ENCODE data around the gene CTTNBP2NL. TPM values are rescaled to one million over a fixed set of nuclear protein-coding genes. Genes with fewer than 3 reads are reported as not detected.

The CTTNBP2NL gene
- total and polyA plus RNA-seq, 10 of the 15 experiments (the other 5 are each of a cell fraction or from before 2014, with no cell fraction given) = 2.1 to 11.3 (median 5.6) TPM

DNA sequence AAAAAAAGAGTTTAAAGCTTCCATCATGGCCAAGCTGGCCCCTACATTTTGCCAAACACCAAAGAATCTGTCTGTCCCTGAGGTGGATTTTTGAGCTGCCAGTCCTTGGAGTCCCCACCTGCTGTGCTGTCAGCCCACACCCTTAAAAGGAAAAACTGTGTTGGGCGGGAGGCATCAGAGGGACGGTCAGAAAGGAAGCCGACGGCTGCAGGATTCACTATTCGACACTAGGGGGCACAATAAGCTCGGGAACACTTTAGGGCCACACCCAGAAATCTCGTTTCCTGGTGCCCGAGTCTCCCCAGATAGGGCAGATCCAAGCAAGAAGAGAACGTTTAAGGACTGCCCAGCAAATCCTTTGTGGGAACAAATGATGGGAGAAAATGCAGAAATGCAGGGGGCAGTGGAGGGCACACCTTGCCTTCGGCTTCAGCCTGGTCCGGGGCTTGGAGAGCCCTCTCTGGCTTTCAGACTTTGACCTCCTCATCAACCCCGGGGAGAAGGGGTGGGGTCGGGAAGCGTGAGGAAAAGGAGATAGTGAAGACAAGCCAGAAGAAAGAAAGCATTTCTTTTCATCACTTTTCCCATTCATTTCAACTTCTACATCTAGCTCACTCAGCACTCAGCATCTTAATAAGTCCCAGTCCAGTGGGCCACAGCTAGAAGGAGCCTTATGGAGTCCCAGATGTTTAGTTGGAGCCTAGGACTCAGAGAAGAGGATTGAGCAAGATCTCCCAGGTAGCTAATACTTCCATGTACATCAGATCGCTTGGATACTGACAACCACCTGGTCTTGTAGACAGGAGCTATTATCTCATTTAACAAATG is 5.0 kb upstream of the CTTNBP2NL start (continued):
- TF ChIP-seq, protein P1, sequence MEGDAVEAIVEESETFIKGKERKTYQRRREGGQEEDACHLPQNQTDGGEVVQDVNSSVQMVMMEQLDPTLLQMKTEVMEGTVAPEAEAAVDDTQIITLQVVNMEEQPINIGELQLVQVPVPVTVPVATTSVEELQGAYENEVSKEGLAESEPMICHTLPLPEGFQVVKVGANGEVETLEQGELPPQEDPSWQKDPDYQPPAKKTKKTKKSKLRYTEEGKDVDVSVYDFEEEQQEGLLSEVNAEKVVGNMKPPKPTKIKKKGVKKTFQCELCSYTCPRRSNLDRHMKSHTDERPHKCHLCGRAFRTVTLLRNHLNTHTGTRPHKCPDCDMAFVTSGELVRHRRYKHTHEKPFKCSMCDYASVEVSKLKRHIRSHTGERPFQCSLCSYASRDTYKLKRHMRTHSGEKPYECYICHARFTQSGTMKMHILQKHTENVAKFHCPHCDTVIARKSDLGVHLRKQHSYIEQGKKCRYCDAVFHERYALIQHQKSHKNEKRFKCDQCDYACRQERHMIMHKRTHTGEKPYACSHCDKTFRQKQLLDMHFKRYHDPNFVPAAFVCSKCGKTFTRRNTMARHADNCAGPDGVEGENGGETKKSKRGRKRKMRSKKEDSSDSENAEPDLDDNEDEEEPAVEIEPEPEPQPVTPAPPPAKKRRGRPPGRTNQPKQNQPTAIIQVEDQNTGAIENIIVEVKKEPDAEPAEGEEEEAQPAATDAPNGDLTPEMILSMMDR (IDR thresholded peaks at IDR 0.05 in 2 of 3, conservative IDR thresholded peaks at IDR 0.05 in 1 of 3; ENCODE audit: control insufficient read depth in 2 of 3, extremely low read depth in 1 of 3, insufficient read depth in 1 of 3, low read depth in 3 of 3, low read length in 3 of 3) = peak; percentile 88 to 96 (median 95)
- TF ChIP-seq MYC (IDR thresholded peaks at IDR 0.05; ENCODE audit: insufficient read depth, insufficient read length, insufficient replicate concordance, low read length, severe bottlenecking) = no peak
- TF ChIP-seq NR2C2 (IDR thresholded peaks at IDR 0.05; ENCODE audit: borderline replicate concordance, control insufficient read depth, insufficient read length, low read depth) = no peak
- TF ChIP-seq, protein P2, sequence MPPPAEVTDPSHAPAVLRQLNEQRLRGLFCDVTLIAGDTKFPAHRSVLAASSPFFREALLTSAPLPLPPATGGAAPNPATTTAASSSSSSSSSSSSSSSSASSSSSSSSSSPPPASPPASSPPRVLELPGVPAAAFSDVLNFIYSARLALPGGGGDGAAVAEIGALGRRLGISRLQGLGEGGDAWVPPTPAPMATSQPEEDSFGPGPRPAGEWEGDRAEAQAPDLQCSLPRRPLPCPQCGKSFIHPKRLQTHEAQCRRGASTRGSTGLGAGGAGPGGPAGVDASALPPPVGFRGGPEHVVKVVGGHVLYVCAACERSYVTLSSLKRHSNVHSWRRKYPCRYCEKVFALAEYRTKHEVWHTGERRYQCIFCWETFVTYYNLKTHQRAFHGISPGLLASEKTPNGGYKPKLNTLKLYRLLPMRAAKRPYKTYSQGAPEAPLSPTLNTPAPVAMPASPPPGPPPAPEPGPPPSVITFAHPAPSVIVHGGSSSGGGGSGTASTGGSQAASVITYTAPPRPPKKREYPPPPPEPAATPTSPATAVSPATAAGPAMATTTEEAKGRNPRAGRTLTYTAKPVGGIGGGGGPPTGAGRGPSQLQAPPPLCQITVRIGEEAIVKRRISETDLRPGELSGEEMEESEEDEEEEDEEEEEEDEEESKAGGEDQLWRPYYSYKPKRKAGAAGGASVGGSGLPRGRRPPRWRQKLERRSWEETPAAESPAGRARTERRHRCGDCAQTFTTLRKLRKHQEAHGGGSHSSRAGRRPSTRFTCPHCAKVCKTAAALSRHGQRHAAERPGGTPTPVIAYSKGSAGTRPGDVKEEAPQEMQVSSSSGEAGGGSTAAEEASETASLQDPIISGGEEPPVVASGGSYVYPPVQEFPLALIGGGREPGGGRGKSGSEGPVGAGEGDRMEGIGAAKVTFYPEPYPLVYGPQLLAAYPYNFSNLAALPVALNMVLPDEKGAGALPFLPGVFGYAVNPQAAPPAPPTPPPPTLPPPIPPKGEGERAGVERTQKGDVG (CRISPR knock-in tag; IDR thresholded peaks at IDR 0.05) = no peak
- no peak for TF ChIP-seq POLR2A (IDR thresholded peaks at IDR 0.05; ENCODE audit: low read depth, low read length)
- TF ChIP-seq, protein P3, sequence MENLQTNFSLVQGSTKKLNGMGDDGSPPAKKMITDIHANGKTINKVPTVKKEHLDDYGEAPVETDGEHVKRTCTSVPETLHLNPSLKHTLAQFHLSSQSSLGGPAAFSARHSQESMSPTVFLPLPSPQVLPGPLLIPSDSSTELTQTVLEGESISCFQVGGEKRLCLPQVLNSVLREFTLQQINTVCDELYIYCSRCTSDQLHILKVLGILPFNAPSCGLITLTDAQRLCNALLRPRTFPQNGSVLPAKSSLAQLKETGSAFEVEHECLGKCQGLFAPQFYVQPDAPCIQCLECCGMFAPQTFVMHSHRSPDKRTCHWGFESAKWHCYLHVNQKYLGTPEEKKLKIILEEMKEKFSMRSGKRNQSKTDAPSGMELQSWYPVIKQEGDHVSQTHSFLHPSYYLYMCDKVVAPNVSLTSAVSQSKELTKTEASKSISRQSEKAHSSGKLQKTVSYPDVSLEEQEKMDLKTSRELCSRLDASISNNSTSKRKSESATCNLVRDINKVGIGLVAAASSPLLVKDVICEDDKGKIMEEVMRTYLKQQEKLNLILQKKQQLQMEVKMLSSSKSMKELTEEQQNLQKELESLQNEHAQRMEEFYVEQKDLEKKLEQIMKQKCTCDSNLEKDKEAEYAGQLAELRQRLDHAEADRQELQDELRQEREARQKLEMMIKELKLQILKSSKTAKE (IDR thresholded peaks at IDR 0.05; ENCODE audit: low read depth, poor library complexity, severe bottlenecking) = no peak
- TF ChIP-seq BHLHE40 (IDR thresholded peaks at IDR 0.05; ENCODE audit: borderline replicate concordance in 1 of 2, low read depth in 2 of 2, low read length in 1 of 2) = 0 out of 4 replicates have a peak, but pooled peaks of 1 of the 2 experiments have one; percentile 33
- no peak for TF ChIP-seq JUNB (IDR thresholded peaks at IDR 0.05)
- TF ChIP-seq, protein P4, sequence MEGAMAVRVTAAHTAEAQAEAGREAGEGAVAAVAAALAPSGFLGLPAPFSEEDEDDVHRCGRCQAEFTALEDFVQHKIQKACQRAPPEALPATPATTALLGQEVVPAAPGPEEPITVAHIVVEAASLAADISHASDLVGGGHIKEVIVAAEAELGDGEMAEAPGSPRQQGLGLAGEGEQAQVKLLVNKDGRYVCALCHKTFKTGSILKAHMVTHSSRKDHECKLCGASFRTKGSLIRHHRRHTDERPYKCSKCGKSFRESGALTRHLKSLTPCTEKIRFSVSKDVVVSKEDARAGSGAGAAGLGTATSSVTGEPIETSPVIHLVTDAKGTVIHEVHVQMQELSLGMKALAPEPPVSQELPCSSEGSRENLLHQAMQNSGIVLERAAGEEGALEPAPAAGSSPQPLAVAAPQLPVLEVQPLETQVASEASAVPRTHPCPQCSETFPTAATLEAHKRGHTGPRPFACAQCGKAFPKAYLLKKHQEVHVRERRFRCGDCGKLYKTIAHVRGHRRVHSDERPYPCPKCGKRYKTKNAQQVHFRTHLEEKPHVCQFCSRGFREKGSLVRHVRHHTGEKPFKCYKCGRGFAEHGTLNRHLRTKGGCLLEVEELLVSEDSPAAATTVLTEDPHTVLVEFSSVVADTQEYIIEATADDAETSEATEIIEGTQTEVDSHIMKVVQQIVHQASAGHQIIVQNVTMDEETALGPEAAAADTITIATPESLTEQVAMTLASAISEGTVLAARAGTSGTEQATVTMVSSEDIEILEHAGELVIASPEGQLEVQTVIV (IDR thresholded peaks at IDR 0.05; ENCODE audit: borderline replicate concordance, partially characterized antibody) = no peak
- TF ChIP-seq YY1 (IDR thresholded peaks at IDR 0.05; ENCODE audit: low read depth, low read length) = no peak; the same call in 1 of the 2 replicates
- TF ChIP-seq EED (IDR thresholded peaks at IDR 0.05; ENCODE audit: low read depth) = 0 out of 2 replicates have a peak, but pooled peaks have one; percentile 19
- no peak for TF ChIP-seq TBL1XR1 (IDR thresholded peaks at IDR 0.05; ENCODE audit: low read depth, low read length)
- no peak for TF ChIP-seq BCL11A (IDR thresholded peaks at IDR 0.05; ENCODE audit: low read depth, low read length)
- TF ChIP-seq, protein P5, sequence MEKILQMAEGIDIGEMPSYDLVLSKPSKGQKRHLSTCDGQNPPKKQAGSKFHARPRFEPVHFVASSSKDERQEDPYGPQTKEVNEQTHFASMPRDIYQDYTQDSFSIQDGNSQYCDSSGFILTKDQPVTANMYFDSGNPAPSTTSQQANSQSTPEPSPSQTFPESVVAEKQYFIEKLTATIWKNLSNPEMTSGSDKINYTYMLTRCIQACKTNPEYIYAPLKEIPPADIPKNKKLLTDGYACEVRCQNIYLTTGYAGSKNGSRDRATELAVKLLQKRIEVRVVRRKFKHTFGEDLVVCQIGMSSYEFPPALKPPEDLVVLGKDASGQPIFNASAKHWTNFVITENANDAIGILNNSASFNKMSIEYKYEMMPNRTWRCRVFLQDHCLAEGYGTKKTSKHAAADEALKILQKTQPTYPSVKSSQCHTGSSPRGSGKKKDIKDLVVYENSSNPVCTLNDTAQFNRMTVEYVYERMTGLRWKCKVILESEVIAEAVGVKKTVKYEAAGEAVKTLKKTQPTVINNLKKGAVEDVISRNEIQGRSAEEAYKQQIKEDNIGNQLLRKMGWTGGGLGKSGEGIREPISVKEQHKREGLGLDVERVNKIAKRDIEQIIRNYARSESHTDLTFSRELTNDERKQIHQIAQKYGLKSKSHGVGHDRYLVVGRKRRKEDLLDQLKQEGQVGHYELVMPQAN (conservative IDR thresholded peaks at IDR 0.05) = no peak
- TF ChIP-seq EZH2 (IDR thresholded peaks at IDR 0.05; ENCODE audit: borderline replicate concordance, control insufficient read depth, low read depth, low read length) = no peak
